GM23338 (cell line): ENCODE results near the gene SOX13. TPM values are rescaled to one million over a fixed set of nuclear protein-coding genes. Genes with fewer than 3 reads are reported as not detected.

Source experiments
- ATAC-seq: fragments of 200-7000 bp; cut with Tn5 transposase; 3 replicates; pipeline ENCODE4 v1.9.1; 2020
- DNase-seq: peaks from one replicate; pipeline ENCODE4 v3.0.0-alpha.2; 2015; ENCODE audit warnings: low spot score
- H2AFZ ChIP-seq: fragments of 200-600 bp; sonication (generic); 2 replicates; pipeline ENCODE4 v1.8.0; 2016; ENCODE audit warnings: antibody characterized with exemption, mild to moderate bottlenecking, moderate library complexity
- H3F3A ChIP-seq: fragments of 200-600 bp; sonication (generic); replicated peaks from 2 replicates; pipeline ENCODE4 v1.8.0; 2017; ENCODE audit warnings: antibody characterized with exemption, mixed run types, low read depth
- H3K27ac ChIP-seq: fragments of 200-600 bp; sonication (generic); 2 replicates; pipeline ENCODE4 v1.6.1; 2016; ENCODE audit warnings: low read depth
- H3K27me3 ChIP-seq: fragments of 200-600 bp; sonication (generic); 2 replicates; pipeline ENCODE4 v1.8.0; 2016; ENCODE audit warnings: mild to moderate bottlenecking, mixed run types, moderate library complexity; ENCODE audit not compliant: insufficient read depth
- H3K36me3 ChIP-seq: fragments of 200-600 bp; sonication (generic); 2 replicates; pipeline ENCODE4 v1.8.0; 2016; ENCODE audit warnings: mild to moderate bottlenecking; ENCODE audit not compliant: insufficient read depth
- H3K4me1 ChIP-seq: fragments of 200-600 bp; sonication (generic); 2 replicates; pipeline ENCODE4 v1.8.0; 2016; ENCODE audit warnings: mild to moderate bottlenecking, moderate library complexity; ENCODE audit not compliant: insufficient read depth
- H3K4me2 ChIP-seq: fragments of 200-600 bp; sonication (generic); 2 replicates; pipeline ENCODE4 v1.7.1; 2017; ENCODE audit warnings: mixed run types
- H3K4me3 ChIP-seq: fragments of 200-600 bp; sonication (generic); 2 replicates; pipeline ENCODE4 v1.6.1; 2016; ENCODE audit warnings: mixed run types
- H3K79me2 ChIP-seq: fragments of 200-600 bp; sonication (generic); replicated peaks from 2 replicates; pipeline ENCODE4 v1.8.0; 2017; ENCODE audit warnings: mild to moderate bottlenecking; ENCODE audit not compliant: insufficient read depth
- H3K9me2 ChIP-seq: fragments of 200-600 bp; sonication (generic); 2 replicates; pipeline ENCODE4 v1.8.0; 2017; ENCODE audit not compliant: insufficient read depth
- H4K20me1 ChIP-seq: fragments of 200-600 bp; sonication (generic); replicated peaks from 2 replicates; pipeline ENCODE4 v1.8.0; 2017; ENCODE audit warnings: mild to moderate bottlenecking; ENCODE audit not compliant: insufficient read depth
- H3K27ac Mint-ChIP-seq: 2 replicates; pipeline ENCODE4 v1.8.0; 2020; ENCODE audit warnings: inconsistent platforms, mild to moderate bottlenecking, moderate library complexity, mixed read lengths
- H3K27me3 Mint-ChIP-seq: 3 replicates; pipeline ENCODE4 v1.8.0; 2022; ENCODE audit warnings: low read depth, mild to moderate bottlenecking, moderate library complexity, mixed read lengths, inconsistent platforms; ENCODE audit not compliant: insufficient read depth, poor library complexity
- H3K36me3 Mint-ChIP-seq: 3 replicates; pipeline ENCODE4 v1.8.0; 2021; ENCODE audit warnings: low read depth, mild to moderate bottlenecking, inconsistent platforms, moderate library complexity, mixed read lengths
- H3K4me1 Mint-ChIP-seq: 3 replicates; pipeline ENCODE4 v1.8.0; 2020; ENCODE audit warnings: mild to moderate bottlenecking, inconsistent platforms, mixed read lengths
- H3K4me3 Mint-ChIP-seq: 3 replicates; pipeline ENCODE4 v1.8.0; 2021; ENCODE audit warnings: moderate library complexity, mild to moderate bottlenecking, inconsistent platforms, mixed read lengths
- H3K9me3 Mint-ChIP-seq: 3 replicates; pipeline ENCODE4 v1.8.0; 2020; ENCODE audit warnings: moderate library complexity, mild to moderate bottlenecking, inconsistent platforms, mixed read lengths
- CREB1 ChIP-seq: fragments of 250-450 bp; sonication (Bioruptor Pico); IDR thresholded peaks from 2 replicates; pipeline ENCODE4 v1.5.0; 2020; ENCODE audit warnings: low read depth, mild to moderate bottlenecking, moderate library complexity
- CTCF ChIP-seq, 2 experiments: fragments of 200-600 bp in 1 of 2; sonication (generic) in 1 of 2; conservative IDR thresholded peaks; 2 replicates each; pipeline versions ENCODE4 v1.5.1 to v1.6.1; 2016 to 2017; ENCODE audit warnings: antibody characterized with exemption in 2 of 2, low read depth in 2 of 2, mild to moderate bottlenecking in 2 of 2, moderate library complexity in 1 of 2
- ETS1 ChIP-seq: IDR thresholded peaks from 2 replicates; pipeline ENCODE4 v1.6.1; 2016; ENCODE audit warnings: antibody characterized with exemption
- EZH2 ChIP-seq: fragments of 200-600 bp; sonication (generic); IDR thresholded peaks from one replicate; pipeline ENCODE4 v1.8.0; 2017; ENCODE audit warnings: antibody characterized with exemption, mild to moderate bottlenecking, low read depth; ENCODE audit not compliant: unreplicated experiment
- EZH2phosphoT487 ChIP-seq: fragments of 200-600 bp; sonication (generic); IDR thresholded peaks from one replicate; pipeline ENCODE4 v1.8.1; 2018; ENCODE audit warnings: antibody characterized with exemption; ENCODE audit not compliant: unreplicated experiment
- JUNB ChIP-seq: IDR thresholded peaks from one replicate; pipeline ENCODE4 v1.6.1; 2016; ENCODE audit warnings: antibody characterized with exemption; ENCODE audit not compliant: unreplicated experiment
- POLR2AphosphoS5 ChIP-seq: IDR thresholded peaks from 2 replicates; pipeline ENCODE4 v1.6.1; 2016; ENCODE audit warnings: antibody characterized with exemption, low read depth
- ZNF114 ChIP-seq: fragments of 250-450 bp; sonication (Bioruptor Pico); IDR thresholded peaks from 2 replicates; pipeline ENCODE4 v1.5.0; 2020; ENCODE audit warnings: mild to moderate bottlenecking, moderate library complexity
- ZNF331 ChIP-seq: fragments of 250-450 bp; sonication (Bioruptor Pico); IDR thresholded peaks from 2 replicates; pipeline ENCODE4 v1.5.0; 2020; ENCODE audit warnings: low read depth, mild to moderate bottlenecking, moderate library complexity
- ZNF462 ChIP-seq: fragments of 250-450 bp; sonication (Bioruptor Pico); IDR thresholded peaks from 2 replicates; pipeline ENCODE4 v1.5.0; 2020; ENCODE audit warnings: mild to moderate bottlenecking, moderate library complexity
- polyA plus RNA-seq: library from polyadenylated mRNA; unstranded; fragments of >200 nt; fragmentation: Nextera tagmentation; extraction: Ambion mirVana; gene quantifications from 2 replicates; pipeline ENCODE4 v1.2.1, GENCODE V29; 2016
- total RNA-seq: library from RNA; depleted of rRNA; stranded (reverse); fragments of >200 nt; shearing (Covaris generic); gene quantifications from 2 replicates; pipeline ENCODE4 v1.2.3, GENCODE V29; 2014
- TF ChIP-seq, protein P1 (sequence below): IDR thresholded peaks from one replicate; pipeline ENCODE4 v1.6.1; 2018; ENCODE audit warnings: antibody characterized with exemption; ENCODE audit not compliant: unreplicated experiment

The SOX13 gene
- total and polyA plus RNA-seq, 2 experiments from 2014 or later: 28.6 to 123 TPM

DNA sequence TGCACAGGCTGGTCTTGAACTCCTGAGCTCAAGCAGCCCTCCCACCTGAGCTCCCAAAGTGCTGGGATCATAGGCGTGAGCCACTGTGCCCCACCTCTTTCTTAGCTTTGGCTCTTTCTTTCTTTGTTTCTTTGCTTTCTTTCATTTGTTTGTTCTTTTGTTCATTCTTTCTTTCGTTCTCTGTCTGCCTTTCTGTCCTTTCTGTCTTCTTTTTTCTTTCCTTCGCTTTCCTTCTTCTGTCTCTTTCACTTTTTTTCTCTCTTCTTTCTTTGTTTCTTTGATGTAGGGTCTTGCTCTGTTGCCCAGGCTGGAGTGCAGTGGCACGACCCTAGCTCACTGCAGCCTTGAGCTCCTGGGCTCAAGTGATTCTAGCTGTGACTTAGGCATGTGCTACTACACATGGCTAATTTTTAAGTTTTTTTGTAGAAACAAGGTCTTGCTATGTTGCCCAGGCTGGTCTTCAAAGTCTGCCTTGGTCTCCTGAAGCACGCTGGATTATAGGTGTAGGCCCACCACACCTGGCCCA, 18.9 kb downstream of the SOX13 start:
- no peak for ATAC-seq
- Histone ChIP-seq H3K27ac (peak overlapping the region; percentile 59; the same call in 1 of the 2 replicates), H2AFZ (no peak overlapping the region), H3K27me3 (no peaks in the 10 kb centered on the region), H4K20me1 (peaks cover 93% of the 10 kb centered on the region), H3K79me2 (peaks cover 100% of the 10 kb centered on the region), H3K9me2 (no peaks in the 10 kb centered on the region), H3F3A (peaks cover 33% of the 10 kb centered on the region), H3K36me3 (no peaks in the 10 kb centered on the region; the same call in 1 of the 2 replicates), H3K4me3 (no peak overlapping the region), H3K4me2 (peak overlapping the region; percentile 60; the same call in 1 of the 2 replicates), H3K4me1 (peaks cover 93% of the 10 kb centered on the region)
- peaks cover 89% of the 10 kb centered on the region for H3K4me1 Mint-ChIP-seq
- DNase-seq: no peak
- TF ChIP-seq, protein P1, sequence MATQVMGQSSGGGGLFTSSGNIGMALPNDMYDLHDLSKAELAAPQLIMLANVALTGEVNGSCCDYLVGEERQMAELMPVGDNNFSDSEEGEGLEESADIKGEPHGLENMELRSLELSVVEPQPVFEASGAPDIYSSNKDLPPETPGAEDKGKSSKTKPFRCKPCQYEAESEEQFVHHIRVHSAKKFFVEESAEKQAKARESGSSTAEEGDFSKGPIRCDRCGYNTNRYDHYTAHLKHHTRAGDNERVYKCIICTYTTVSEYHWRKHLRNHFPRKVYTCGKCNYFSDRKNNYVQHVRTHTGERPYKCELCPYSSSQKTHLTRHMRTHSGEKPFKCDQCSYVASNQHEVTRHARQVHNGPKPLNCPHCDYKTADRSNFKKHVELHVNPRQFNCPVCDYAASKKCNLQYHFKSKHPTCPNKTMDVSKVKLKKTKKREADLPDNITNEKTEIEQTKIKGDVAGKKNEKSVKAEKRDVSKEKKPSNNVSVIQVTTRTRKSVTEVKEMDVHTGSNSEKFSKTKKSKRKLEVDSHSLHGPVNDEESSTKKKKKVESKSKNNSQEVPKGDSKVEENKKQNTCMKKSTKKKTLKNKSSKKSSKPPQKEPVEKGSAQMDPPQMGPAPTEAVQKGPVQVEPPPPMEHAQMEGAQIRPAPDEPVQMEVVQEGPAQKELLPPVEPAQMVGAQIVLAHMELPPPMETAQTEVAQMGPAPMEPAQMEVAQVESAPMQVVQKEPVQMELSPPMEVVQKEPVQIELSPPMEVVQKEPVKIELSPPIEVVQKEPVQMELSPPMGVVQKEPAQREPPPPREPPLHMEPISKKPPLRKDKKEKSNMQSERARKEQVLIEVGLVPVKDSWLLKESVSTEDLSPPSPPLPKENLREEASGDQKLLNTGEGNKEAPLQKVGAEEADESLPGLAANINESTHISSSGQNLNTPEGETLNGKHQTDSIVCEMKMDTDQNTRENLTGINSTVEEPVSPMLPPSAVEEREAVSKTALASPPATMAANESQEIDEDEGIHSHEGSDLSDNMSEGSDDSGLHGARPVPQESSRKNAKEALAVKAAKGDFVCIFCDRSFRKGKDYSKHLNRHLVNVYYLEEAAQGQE: no peak
- TF ChIP-seq JUNB (no peak), POLR2AphosphoS5 (no peak), ETS1 (no peak), EZH2phosphoT487 (no peak), CTCF (conservative IDR thresholded peaks at IDR 0.05; ENCODE audit: low read depth in 2 of 2) (no peak), ZNF114 (no peak), ZNF462 (CRISPR knock-in tag) (no peak), EZH2 (no peak), ZNF331 (CRISPR knock-in tag) (no peak), CREB1 (CRISPR knock-in tag) (no peak)
- no peak overlapping the region for H3K4me3 Mint-ChIP-seq
- no peak overlapping the region for H3K27ac Mint-ChIP-seq
- H3K36me3 Mint-ChIP-seq: peaks cover 7% of the 10 kb centered on the region; the same call in 2 of the 3 replicates
- H3K27me3 Mint-ChIP-seq: peaks cover 9% of the 10 kb centered on the region
- no peaks in the 10 kb centered on the region for H3K9me3 Mint-ChIP-seq
